NCI-H2227 (cell line): ENCODE measurements around the gene VPS39.

ENCODE experiments used
- DNase-seq: peaks from one replicate; lab custom pipeline; 2025; ENCODE audit not compliant: unreplicated experiment; lab: John Stamatoyannopoulos, UW

VPS39 gene

GRCh38 chr15:42160136-42160535 lies 48.0 kb downstream of the VPS39 start:
- DNase-seq = no peak

- DNase-seq = no peak
These were observed 48.6 kb downstream of the VPS39 start for GRCh38 chr15:42159381-42160015.

DNA sequence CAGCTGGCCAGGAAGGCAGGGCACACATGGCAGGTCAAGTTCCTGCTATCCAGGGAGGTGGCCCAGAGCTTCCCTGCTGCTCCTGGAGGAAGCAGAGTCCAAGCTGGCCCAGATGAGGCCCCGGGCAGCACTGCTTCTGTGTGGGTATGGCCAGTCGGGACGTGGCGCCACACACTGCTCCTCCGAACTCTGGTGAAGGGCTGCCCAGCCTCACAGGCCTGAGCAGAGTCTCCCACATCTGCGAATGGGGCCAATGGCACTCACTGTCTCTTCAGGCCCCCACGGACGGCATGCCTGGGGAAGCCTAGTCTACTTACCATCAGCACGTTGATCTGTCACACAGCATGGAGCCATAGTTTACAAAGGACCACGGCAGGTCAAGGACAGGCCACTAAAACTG lies 49.2 kb downstream of the VPS39 start:
- no peak for DNase-seq

DNA sequence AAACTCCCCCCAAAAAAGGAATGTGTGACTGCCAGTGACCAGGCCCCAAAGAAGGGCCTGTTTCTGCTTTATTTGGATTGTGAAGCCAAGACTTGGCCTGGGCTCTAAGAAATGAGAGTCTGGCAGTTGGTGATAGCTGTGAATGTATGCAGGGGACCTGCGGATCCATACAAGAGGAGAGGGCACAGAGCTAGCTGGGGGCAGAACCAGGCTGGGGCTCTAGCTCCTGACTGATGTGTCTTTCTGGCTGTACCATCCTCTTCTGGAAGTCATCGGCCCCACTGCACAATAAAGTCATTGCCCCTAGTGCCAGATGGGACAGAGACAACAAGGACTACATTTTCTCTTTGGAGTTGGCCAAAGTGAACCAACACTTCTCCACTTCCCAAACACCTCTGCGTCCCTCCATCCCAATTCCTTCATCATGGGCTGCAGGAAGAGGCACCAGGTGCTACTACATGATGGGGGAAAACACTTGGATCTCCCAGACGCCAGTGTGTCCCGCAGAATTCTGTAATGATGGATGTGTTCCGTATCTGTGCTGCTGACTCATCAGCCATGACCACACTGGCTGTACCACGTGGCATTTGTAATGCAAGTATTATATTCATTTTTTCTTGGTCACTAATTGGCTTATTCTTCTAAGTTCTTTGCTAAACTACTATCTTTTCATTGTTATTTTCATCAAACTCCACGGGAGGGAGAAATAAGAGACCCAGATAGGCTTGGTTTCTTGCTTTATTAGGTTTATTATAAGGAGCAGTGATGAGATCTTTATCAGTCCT lies 49.9 kb downstream of the VPS39 start:
- DNase-seq = no peak

DNA sequence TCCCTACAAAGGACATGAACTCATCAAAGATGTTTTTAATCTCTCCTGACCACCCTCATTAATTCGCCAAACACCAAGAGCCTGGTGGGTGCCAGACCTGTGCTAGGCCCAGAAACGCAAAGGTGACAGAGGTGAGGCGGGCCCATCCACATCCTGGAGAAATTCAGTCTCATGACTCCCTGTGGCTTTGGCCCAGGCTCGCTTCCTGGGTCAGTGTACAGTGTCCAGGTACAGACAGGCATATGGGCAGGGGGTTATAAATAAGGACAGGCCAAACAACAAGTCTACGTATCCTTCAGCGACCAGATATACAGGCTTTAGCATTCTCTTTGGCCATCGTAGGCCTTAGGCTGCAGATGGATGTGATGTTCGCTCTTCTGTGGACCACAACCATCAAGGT lies 50.7 kb downstream of the VPS39 start:
- no peak for DNase-seq

DNA sequence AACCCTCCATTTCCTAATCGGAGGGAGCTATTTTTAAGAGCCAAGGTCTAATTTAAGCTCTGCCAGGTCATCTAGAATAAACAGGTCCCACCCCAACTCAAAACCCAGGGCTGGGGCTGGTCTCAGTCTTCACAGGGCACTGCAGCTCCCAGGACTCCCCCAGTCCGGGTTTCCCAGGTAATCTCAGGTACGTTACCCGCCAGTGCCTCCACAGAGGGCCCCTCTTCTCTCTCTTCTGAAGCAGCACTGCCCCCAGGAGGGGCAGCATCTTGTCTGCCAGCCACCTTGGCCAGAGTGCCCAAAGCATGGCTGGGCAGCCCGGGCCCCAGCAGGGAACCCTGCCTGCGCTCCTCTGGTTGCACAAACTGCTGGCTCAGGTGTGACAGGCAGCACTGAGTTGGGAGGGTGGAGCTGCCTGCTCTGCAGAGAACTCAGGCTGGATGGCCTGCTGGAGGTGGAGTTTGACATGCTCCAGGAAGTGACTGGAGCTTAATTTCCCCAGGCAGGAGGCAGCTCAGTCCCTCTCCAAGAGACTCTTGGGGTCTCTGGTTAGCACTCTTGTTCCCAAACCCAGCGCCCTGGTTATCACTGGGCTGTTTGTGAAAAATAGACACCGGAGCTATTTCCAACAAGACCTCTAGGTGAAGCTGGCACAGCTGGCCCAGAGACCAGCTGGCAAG lies 51.7 kb downstream of the VPS39 start, which contains the start of gene PLA2G4F:
TSS of gene PLA2G4F (minus strand) at position 394 of the 680 bp plus-strand sequence. CDS start at position 307, 87 bp downstream.
- no peak for DNase-seq

- DNase-seq = no peak
These were observed 52.4 kb downstream of the VPS39 start for GRCh38 chr15:42155546-42156242.

- no peak for DNase-seq
These were observed 53.1 kb downstream of the VPS39 start for GRCh38 chr15:42154956-42155355.

GRCh38 chr15:42154212-42154941 lies 53.7 kb downstream of the VPS39 start:
- no peak for DNase-seq

DNA sequence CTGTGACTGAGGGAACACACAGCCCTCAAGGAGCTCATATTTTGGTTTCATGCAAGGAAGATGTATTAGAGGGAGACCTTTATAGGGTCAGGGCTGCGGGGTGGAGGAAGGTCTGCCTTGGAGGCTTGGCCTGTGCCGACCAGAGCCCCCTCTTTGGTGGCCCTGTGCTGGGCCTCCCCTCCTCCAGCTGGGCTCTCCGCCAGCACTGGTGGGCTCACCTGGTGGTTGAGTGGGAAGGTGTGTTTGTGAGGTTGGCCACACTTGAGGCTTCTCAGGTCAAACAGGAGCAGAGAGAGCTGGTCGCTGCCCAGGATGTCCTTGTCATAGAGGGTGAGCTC lies 54.3 kb downstream of the VPS39 start:
- DNase-seq = no peak

GRCh38 chr15:42152921-42153698 lies 55.0 kb downstream of the VPS39 start:
- no peak for DNase-seq

DNA sequence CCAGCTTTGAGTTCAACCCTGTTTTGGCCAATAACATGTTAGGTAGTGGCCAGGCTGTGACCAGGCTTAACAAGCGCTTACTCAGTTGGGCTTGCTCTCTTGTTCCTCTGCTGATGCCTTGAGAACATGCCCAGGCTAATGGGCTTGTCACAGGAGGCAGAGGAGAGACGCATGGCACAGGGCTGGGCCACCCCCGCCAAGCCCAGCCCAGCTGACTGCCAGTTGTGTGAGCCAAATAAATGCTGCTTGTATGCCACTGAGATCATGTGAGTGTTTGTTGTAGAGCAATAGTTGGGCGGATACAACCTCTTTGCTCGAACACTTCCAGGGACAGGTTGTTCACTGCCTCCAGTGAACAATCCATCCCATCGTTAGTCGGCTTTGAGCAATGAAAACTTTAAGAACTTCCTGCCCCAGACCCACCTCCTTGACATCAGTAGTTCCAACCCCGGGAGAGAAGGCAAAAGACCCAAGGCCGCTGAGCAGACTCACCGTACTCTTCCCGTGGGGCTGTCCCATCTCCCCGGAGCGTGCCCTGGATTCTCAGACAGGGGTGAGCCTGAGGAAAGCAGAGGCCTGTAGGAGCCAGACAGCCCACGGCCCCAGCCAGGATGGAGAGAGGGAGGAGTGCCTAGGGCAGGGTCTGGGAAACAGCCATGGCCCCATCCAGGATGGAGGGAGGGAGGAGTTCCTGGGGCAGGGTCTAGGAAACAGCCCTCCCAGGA lies 55.7 kb downstream of the VPS39 start:
- DNase-seq = no peak

- DNase-seq = no peak
These were observed 56.4 kb downstream of the VPS39 start for GRCh38 chr15:42151736-42152135.

GRCh38 chr15:42151141-42151561 lies 57.0 kb downstream of the VPS39 start:
- DNase-seq = no peak

- DNase-seq = no peak
These were observed 57.7 kb downstream of the VPS39 start for GRCh38 chr15:42150219-42150970.

DNA sequence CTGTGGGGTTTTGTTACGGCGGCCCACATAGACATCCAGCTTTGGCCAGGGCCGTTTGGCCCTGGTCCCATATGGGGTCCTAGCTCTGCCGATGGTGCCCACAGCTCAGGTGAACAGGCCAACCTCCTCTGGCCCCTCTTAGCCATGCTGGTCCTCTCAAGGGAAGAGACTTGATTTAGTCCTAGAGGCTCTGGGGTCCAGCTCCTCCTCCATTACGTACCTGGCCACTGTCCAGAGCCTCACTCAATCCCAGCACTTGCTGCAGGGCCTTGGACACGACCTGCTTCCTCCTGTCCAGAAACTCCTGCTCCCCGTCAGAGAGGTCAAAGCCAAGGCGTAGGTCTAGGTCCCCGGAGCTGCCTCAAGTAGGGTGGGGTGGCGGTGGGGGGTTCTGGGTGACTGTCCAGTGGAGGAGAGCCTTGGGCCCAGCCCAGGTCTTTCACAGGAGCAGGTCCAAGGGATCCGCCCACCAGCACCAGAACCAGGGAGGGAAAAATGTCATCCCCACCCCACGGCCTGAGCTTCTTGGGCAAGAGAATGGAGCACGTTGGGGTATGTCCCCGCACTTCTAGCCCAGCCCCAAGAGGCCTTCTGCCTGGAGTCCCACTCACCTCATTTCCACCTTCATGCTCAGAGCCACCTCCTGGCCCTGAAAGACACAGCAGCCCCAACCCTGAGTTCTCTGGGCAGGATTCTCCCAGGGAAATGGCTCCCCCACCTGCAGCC lies 58.4 kb downstream of the VPS39 start:
- DNase-seq = no peak

- no peak for DNase-seq
These were observed 59.2 kb downstream of the VPS39 start for GRCh38 chr15:42148808-42149492.

- DNase-seq = no peak
These were observed 60.7 kb downstream of the VPS39 start for GRCh38 chr15:42147431-42147735.
